GM19351 (cell line): ENCODE data around the gene LDHD.

Experiments used
- ATAC-seq: cut with Tn5 transposase; IDR thresholded peaks from one replicate; pipeline ENCODE4 v1.9.1; 2021; ENCODE audit warnings: mild to moderate bottlenecking, moderate library complexity; ENCODE audit not compliant: unreplicated experiment

LDHD gene

GRCh38 chr16:75064403-75065148, 52.0 kb downstream of the LDHD start:
- ATAC-seq: no peak

- no peak for ATAC-seq
Measured at GRCh38 chr16:75063549-75064088, 53.0 kb downstream of the LDHD start.

- ATAC-seq: no peak
Measured at GRCh38 chr16:75062976-75063346, 53.6 kb downstream of the LDHD start.

- no peak for ATAC-seq
Measured at GRCh38 chr16:75062135-75062975, 54.2 kb downstream of the LDHD start.
